H1 (cell line): ENCODE data around the gene SWI5. TPM values are rescaled to one million over a fixed set of nuclear protein-coding genes. Genes with fewer than 3 reads are reported as not detected.

ENCODE experiments used
- BACH1 ChIP-seq: IDR thresholded peaks from 2 replicates; pipeline ENCODE4 v1.6.1; 2012; ENCODE audit warnings: low read length, improper control_type of control experiment
- EP300 ChIP-seq, 2 experiments: IDR thresholded peaks; 1 replicate in 1 of 2; 2 replicates in 1 of 2; pipeline ENCODE4 v1.6.1; 2011 to 2012; ENCODE audit warnings: low read depth in 2 of 2, low read length in 2 of 2, mild to moderate bottlenecking in 2 of 2, borderline replicate concordance in 1 of 2, inconsistent platforms in 1 of 2, moderate library complexity in 1 of 2
- SIN3A ChIP-seq, 2 experiments: IDR thresholded peaks in 1 of 2; conservative IDR thresholded peaks in 1 of 2; 2 replicates each; pipeline ENCODE4 v1.6.1; 2011 to 2012; ENCODE audit warnings: low read length in 2 of 2, improper control_type of control experiment in 1 of 2, low read depth in 1 of 2, mild to moderate bottlenecking in 1 of 2
- SIRT6 ChIP-seq: IDR thresholded peaks from one replicate; pipeline ENCODE4 v1.7.1; 2012; ENCODE audit warnings: low read length, inconsistent platforms
- polyA plus RNA-seq, 7 experiments: library from polyadenylated mRNA; depleted of rRNA in 3 of 7; stranded (reverse) in 5 of 7; unstranded in 2 of 7; fragments of >200 nt in 5 of 7; fragments of 200-250 nt in 2 of 7; gene quantifications; 1 replicate in 5 of 7; 2 replicates in 1 of 7; 4 replicates in 1 of 7; pipeline versions ENCODE4 v1.2.1 to v1.2.3, GENCODE V29; 2011 to 2013; ENCODE audit warnings: missing spikeins in 2 of 7, mixed read lengths in 2 of 7
- total RNA-seq: library from RNA; stranded (reverse); fragmentation: NEBNext Ultra II Directional; extraction: Animal tissue kit (Norgen Biotek cat#: 25700); gene quantifications from 2 replicates; pipeline ENCODE4 v1.2.1, GENCODE V29; 2021
- TF ChIP-seq, protein P1 (sequence below): fragments of 300-600 bp; sonication (generic); IDR thresholded peaks from 2 replicates; pipeline ENCODE4 v1.7.1; 2012; ENCODE audit warnings: low read length, moderate library complexity, mild to moderate bottlenecking, inconsistent platforms; ENCODE audit not compliant: insufficient replicate concordance

SWI5 gene
- total and polyA plus RNA-seq, 2 of the 8 experiments (the other 6 are each of a cell fraction or from before 2014, with no cell fraction given) = 29.0 to 59.5 TPM

DNA sequence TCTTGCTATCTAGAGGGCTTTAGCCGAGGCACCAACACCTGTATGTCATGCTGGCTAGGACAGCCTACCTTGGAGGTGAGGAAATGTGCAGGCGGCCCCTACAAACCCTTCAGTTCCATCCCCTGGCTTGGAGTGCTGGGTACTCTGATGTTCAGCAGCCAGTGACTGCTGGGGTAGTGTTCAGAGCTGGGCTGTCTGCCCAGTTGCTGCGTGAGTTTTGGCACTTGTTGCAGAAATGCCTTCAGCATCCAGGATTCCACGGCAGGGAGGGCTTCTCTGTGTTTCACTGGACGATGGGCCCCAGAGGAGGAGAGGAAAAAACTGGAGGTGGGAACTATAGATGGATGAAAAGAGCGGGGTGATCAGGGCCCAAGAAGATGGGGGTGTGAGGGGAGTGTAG lies 10.4 kb downstream of the SWI5 start (continued):
- TF ChIP-seq, protein P1, sequence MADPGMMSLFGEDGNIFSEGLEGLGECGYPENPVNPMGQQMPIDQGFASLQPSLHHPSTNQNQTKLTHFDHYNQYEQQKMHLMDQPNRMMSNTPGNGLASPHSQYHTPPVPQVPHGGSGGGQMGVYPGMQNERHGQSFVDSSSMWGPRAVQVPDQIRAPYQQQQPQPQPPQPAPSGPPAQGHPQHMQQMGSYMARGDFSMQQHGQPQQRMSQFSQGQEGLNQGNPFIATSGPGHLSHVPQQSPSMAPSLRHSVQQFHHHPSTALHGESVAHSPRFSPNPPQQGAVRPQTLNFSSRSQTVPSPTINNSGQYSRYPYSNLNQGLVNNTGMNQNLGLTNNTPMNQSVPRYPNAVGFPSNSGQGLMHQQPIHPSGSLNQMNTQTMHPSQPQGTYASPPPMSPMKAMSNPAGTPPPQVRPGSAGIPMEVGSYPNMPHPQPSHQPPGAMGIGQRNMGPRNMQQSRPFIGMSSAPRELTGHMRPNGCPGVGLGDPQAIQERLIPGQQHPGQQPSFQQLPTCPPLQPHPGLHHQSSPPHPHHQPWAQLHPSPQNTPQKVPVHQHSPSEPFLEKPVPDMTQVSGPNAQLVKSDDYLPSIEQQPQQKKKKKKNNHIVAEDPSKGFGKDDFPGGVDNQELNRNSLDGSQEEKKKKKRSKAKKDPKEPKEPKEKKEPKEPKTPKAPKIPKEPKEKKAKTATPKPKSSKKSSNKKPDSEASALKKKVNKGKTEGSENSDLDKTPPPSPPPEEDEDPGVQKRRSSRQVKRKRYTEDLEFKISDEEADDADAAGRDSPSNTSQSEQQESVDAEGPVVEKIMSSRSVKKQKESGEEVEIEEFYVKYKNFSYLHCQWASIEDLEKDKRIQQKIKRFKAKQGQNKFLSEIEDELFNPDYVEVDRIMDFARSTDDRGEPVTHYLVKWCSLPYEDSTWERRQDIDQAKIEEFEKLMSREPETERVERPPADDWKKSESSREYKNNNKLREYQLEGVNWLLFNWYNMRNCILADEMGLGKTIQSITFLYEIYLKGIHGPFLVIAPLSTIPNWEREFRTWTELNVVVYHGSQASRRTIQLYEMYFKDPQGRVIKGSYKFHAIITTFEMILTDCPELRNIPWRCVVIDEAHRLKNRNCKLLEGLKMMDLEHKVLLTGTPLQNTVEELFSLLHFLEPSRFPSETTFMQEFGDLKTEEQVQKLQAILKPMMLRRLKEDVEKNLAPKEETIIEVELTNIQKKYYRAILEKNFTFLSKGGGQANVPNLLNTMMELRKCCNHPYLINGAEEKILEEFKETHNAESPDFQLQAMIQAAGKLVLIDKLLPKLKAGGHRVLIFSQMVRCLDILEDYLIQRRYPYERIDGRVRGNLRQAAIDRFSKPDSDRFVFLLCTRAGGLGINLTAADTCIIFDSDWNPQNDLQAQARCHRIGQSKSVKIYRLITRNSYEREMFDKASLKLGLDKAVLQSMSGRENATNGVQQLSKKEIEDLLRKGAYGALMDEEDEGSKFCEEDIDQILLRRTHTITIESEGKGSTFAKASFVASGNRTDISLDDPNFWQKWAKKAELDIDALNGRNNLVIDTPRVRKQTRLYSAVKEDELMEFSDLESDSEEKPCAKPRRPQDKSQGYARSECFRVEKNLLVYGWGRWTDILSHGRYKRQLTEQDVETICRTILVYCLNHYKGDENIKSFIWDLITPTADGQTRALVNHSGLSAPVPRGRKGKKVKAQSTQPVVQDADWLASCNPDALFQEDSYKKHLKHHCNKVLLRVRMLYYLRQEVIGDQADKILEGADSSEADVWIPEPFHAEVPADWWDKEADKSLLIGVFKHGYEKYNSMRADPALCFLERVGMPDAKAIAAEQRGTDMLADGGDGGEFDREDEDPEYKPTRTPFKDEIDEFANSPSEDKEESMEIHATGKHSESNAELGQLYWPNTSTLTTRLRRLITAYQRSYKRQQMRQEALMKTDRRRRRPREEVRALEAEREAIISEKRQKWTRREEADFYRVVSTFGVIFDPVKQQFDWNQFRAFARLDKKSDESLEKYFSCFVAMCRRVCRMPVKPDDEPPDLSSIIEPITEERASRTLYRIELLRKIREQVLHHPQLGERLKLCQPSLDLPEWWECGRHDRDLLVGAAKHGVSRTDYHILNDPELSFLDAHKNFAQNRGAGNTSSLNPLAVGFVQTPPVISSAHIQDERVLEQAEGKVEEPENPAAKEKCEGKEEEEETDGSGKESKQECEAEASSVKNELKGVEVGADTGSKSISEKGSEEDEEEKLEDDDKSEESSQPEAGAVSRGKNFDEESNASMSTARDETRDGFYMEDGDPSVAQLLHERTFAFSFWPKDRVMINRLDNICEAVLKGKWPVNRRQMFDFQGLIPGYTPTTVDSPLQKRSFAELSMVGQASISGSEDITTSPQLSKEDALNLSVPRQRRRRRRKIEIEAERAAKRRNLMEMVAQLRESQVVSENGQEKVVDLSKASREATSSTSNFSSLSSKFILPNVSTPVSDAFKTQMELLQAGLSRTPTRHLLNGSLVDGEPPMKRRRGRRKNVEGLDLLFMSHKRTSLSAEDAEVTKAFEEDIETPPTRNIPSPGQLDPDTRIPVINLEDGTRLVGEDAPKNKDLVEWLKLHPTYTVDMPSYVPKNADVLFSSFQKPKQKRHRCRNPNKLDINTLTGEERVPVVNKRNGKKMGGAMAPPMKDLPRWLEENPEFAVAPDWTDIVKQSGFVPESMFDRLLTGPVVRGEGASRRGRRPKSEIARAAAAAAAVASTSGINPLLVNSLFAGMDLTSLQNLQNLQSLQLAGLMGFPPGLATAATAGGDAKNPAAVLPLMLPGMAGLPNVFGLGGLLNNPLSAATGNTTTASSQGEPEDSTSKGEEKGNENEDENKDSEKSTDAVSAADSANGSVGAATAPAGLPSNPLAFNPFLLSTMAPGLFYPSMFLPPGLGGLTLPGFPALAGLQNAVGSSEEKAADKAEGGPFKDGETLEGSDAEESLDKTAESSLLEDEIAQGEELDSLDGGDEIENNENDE = no peak
- TF ChIP-seq SIRT6 (no peak), BACH1 (no peak), EP300 (IDR thresholded peaks at IDR 0.05; ENCODE audit: borderline replicate concordance in 1 of 2, low read depth in 2 of 2, low read length in 2 of 2) (no peak), SIN3A (conservative IDR thresholded peaks at IDR 0.05 in 1 of 2, IDR thresholded peaks at IDR 0.05 in 1 of 2; ENCODE audit: low read depth in 1 of 2, low read length in 2 of 2) (no peak)
